NCI-H187 treated with DMSO at 0.1 percent for 48 hours (cell line): Measurements from ENCODE around the gene PNN.
"Not testable (repeated sequence)": the region's sequence is repeated elsewhere in the genome, so short reads cannot be mapped to it uniquely, and the experiment has no call there.

Experiments
- DNase-seq: peaks from one replicate; lab custom pipeline; 2025; lab: John Stamatoyannopoulos, UW

Gene PNN

GRCh38 chr14:39174560-39175444 is at the start of gene PNN:
Gene PNN, plus strand, starts transcription at chr14:39175254. Its CDS starts 26 bp downstream, at chr14:39175280.
- peak; percentile 97 for DNase-seq

- DNase-seq: not testable (repeated sequence)
Measured at GRCh38 chr14:39137835-39138234, 37.2 kb upstream of the PNN start.

DNA sequence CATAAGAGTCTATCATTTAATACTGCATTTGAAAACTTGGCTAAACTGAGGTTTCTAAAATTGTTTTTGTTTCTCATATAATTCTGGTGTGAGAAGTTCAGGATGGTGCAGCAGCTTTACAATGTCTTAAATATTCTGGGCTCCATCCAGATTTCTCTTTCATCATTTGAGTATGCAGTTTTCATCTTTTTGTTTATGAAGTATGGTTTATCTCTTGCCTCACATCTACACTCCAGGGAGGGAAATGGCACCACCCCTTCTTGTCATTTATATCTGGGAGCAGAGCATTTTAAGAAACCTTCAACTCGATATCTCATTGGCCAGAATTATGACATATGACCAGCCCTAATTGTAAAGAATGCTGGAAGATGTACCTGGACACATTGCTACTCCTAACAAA is 36.6 kb upstream of the PNN start:
- no peak for DNase-seq

DNA sequence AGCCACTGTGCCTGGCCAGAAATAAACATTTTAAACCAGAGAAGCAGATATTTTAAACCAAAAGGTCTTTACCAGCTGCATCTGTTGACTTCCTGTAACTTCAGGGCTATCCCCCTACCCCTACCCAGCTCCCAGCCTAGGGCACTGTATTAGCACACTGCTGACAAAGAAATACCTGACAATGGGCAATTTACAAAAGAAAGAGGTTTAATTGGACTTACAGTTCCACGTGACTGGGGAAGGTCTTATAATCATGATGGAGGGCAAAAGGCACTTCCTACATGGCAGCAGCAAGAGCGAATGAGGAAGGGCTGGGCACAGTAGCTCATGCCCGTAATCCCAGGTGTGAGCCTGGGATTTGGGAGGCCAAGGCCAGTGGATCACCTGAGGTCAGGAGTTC is 34.9 kb upstream of the PNN start:
- DNase-seq: no peak

- not testable (repeated sequence) for DNase-seq
Measured at GRCh38 chr14:39141623-39142022, 33.4 kb upstream of the PNN start.

GRCh38 chr14:39143226-39143625 is 31.8 kb upstream of the PNN start:
- DNase-seq: not testable (repeated sequence)

GRCh38 chr14:39145266-39145966 is 29.6 kb upstream of the PNN start:
- DNase-seq: no peak

DNA sequence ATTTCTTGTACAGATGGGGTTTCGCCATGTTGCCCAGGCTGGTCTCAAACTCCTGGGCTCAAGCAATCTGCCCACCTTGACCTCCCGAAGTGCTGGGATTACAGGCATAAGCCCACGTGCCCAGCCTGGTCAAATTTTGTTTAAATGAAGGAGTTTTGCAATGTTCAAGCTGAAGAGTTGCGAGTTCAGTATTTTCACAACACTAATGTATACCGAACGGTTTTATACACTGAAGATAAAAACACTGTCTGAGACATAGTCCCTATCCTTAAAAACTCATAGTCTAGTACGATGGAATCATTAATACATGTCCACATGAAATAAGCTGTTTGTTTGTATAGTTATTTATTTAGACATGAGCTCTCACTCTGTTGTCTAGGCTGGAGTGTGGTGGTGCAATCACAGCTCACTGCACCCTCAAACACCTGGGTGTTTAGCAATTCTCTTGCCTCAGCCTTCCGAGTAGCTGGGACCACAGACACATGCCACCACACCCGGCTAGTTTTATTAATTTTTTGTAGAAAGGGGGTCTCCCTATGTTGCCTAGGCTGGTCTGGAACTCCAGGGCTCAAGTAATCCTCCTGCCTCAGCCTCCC is 20.4 kb upstream of the PNN start:
- no peak for DNase-seq

DNA sequence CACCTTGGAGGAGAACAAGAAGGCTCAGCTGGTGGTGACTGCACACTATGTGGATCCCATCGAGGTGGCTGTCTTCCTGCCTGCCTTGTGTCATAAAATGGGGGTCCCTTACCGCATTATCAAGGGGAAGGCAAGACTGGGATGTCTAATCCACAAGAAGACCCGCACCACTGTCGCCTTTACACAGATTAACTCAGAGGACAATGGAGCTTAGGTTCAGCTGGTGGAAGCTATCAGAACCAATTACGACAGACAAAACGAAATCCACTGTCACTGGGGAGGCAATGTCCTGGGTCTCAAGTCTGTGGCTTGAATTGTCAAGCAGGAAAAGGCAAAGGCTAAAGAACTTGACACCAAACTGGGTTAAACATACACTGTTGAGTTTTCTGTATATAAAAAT is 17.6 kb upstream of the PNN start:
- DNase-seq: no peak

- no peak for DNase-seq
Measured at GRCh38 chr14:39158222-39158858, 16.7 kb upstream of the PNN start.

- DNase-seq: no peak
Measured at GRCh38 chr14:39160494-39160893, 14.6 kb upstream of the PNN start.

DNA sequence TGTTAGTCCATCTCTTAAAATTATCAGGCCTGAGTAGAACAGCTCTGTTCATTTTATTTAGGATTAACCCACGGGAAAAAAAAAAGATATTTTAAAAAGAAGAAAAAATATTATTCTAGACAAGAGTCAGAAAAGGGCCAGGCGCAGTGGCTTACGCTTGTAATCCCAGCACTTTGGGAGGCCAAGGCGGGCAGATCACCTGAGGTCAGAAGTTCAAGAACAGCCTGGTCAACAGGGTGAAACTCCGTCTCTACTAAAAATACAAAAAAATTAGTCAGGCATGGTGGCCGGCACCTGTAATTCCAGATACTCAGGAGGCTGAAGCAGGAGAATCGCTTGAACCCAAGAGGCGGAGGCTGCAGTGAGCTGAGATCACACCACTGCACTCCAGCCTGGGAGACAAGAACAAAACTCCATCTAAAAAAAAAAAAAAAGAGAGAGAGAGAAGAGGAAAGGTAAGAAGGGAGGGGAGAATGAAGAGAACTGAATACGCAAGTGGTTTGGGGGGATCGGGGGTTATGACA is 7.2 kb upstream of the PNN start:
- not testable (repeated sequence) for DNase-seq

- no peak for DNase-seq
Measured at GRCh38 chr14:39168591-39168990, 6.5 kb upstream of the PNN start.

GRCh38 chr14:39169541-39169900 is 5.5 kb upstream of the PNN start:
- no peak for DNase-seq

- DNase-seq: no peak
Measured at GRCh38 chr14:39173198-39173597, 1.9 kb upstream of the PNN start.

DNA sequence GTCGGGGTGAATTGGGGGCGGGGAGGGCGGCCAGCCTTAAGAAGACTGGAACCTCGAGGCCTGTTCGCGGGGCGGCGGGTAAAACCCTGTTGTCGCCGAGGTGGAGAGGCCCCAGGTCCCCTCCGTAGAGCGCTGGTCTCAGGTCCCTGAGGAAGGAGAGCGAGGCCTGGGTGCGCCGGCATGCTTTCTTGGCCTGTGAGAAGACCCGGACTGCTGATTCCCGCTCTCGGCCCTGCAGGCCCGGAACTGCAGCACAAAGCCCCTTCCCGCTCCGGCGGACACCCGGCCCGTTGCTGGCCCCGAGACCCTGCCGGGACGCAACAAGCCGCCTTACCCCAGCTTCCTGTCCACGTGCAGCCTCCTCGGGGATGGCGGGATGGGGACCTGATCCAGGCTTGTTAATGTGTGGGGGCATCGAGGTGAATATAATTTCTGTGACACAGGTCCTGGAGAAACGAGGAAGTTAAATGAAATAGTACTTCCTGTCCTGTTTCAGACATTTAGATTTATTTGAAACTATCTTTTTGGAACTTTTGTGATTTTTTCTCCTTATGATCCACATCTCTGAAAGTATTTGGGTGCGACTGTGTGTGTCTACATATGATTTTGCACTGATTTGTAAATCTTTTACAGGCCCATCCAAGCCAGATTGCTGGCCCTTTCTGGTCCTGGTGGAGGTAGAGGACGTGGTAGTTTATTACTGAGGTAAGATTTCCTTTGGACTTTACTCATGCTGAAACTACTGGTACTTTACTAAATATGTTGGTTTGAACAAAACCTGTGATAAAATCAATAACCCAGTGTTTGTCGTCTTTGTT is 600 bp downstream of the PNN start:
- no peak for DNase-seq

DNA sequence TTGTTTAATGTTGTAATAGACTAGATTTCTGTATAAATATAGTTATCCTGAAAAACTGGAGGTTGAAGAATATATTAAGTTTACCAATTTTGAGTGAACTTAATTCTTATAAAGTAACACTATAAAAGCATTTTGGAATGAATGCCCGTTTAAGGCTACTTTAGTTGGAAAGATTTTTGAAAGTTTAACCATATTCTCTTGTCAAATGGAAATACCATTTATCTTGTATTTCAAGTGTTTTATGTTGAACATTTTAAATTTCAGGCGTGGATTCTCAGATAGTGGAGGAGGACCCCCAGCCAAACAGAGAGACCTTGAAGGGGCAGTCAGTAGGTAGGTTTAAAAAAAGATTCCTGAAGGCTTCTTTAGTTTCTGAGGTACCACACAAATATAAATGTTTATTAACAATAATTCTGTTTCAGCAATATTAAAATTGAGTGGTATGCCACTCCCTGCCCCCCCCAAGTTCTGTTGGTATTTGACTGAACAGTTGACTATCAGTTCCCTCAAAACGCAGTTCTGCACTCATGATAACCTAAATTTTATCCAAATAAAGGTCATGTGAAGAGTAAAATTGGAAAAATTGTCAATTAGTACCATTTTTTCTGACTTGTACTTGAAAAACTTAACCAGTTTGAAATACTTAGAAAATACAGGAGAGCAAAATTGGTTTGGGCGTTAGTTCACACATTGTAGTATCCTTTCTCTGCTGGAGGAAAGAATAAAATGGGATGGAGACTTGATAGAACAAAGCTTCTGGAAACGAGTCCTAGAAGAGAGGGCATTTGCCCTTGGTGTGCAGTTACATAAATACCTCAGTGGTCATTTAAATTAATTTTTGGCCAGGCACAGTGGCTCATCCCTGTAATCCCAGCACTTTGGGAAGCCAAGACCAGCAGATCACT is 1.5 kb downstream of the PNN start:
- no peak for DNase-seq

DNA sequence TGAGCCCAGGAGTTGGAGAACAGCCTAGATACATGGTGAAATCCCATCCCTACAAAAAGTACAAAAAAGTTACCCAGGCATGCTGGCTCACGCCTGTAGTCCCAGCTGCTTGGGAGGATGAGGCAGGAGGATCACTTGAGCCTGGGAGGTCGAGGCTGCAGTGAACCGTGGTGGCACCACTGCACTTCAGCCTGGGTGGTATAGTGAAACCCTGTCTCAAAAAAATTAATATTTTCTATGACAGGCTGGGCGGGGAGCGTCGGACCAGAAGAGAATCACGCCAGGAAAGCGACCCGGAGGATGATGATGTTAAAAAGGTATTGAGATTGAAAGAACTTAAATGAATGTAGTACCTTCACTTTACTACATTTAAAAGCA is 2.1 kb downstream of the PNN start:
- no peak for DNase-seq

DNA sequence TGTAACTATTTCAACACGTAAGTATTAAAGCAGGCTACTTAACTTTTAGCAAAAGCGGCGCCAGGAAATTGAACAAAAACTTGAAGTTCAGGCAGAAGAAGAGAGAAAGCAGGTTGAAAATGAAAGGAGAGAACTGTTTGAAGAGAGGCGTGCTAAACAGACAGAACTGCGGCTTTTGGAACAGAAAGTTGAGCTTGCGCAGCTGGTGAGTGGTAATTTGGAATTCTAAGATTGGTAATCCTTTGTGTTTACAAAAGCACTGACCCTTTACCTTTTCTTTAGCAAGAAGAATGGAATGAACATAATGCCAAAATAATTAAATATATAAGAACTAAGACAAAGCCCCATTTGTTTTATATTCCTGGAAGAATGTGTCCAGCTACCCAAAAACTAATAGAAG is 4.0 kb downstream of the PNN start:
- no peak for DNase-seq

- DNase-seq: no peak
Measured at GRCh38 chr14:39180553-39180952, 5.5 kb downstream of the PNN start.
